Neuronal stem cell (in vitro differentiated cells): ENCODE measurements around the gene FRAS1.

Experiments
- DNase-seq: peaks from one replicate; pipeline ENCODE4 v3.0.0-alpha.2; 2013; ENCODE audit warnings: low spot score
- H2AFZ ChIP-seq: one replicate; pipeline ENCODE4 v1.6.1; 2013; ENCODE audit warnings: mild to moderate bottlenecking, low read length, inconsistent platforms
- H2AK5ac ChIP-seq: 2 replicates; pipeline ENCODE4 v1.6.1; 2013; ENCODE audit warnings: low read depth, mild to moderate bottlenecking, inconsistent platforms, low read length, moderate library complexity, mixed read lengths
- H2BK120ac ChIP-seq: 2 replicates; pipeline ENCODE4 v1.6.1; 2013; ENCODE audit warnings: low read depth, mild to moderate bottlenecking, inconsistent platforms, low read length, moderate library complexity, mixed read lengths
- H2BK12ac ChIP-seq: one replicate; pipeline ENCODE4 v1.6.1; 2013; ENCODE audit warnings: low read length, inconsistent platforms
- H2BK15ac ChIP-seq: 2 replicates; pipeline ENCODE4 v1.6.1; 2013; ENCODE audit warnings: mild to moderate bottlenecking, low read length, inconsistent platforms, mixed read lengths
- H2BK5ac ChIP-seq: one replicate; pipeline ENCODE4 v1.6.1; 2013; ENCODE audit warnings: inconsistent platforms, mild to moderate bottlenecking, low read length, moderate library complexity
- H3K14ac ChIP-seq: one replicate; pipeline ENCODE4 v1.6.1; 2013; ENCODE audit warnings: low read length, inconsistent platforms
- H3K18ac ChIP-seq: 2 replicates; pipeline ENCODE4 v1.6.1; 2013; ENCODE audit warnings: low read length, inconsistent platforms
- H3K23ac ChIP-seq: 2 replicates; pipeline ENCODE4 v1.6.1; 2013; ENCODE audit warnings: low read depth, mild to moderate bottlenecking, mixed read lengths, low read length, inconsistent platforms; ENCODE audit not compliant: poor library complexity
- H3K27ac ChIP-seq: replicated peaks from 3 replicates; pipeline ENCODE4 v1.5.1; 2013; ENCODE audit warnings: low read length, inconsistent platforms
- H3K27me3 ChIP-seq, 3 experiments: 2 replicates each; pipeline ENCODE4 v1.6.1; 2013; ENCODE audit warnings: low read length in 3 of 3, mild to moderate bottlenecking in 2 of 3, inconsistent platforms in 1 of 3, low read depth in 1 of 3, mixed read lengths in 1 of 3, moderate library complexity in 1 of 3; ENCODE audit not compliant: control insufficient read depth in 3 of 3, insufficient read depth in 3 of 3
- H3K36me3 ChIP-seq, 2 donors: replicated peaks in 1 of 2; 2 replicates each; pipeline ENCODE4 v1.6.1; 2013; ENCODE audit warnings: low read length in 2 of 2; ENCODE audit not compliant: control insufficient read depth in 2 of 2, insufficient read depth in 2 of 2
- H3K4ac ChIP-seq: 2 replicates; pipeline ENCODE4 v1.6.1; 2013; ENCODE audit warnings: inconsistent platforms, mild to moderate bottlenecking, low read length, moderate library complexity
- H3K4me1 ChIP-seq, 2 donors: 1 replicate in 1 of 2; 2 replicates in 1 of 2; pipeline ENCODE4 v1.6.1; 2013; ENCODE audit warnings: low read length in 2 of 2, low read depth in 1 of 2; ENCODE audit not compliant: control insufficient read depth in 2 of 2, insufficient read depth in 1 of 2
- H3K4me2 ChIP-seq: one replicate; pipeline ENCODE4 v1.6.1; 2013; ENCODE audit warnings: mild to moderate bottlenecking, low read length, inconsistent platforms; ENCODE audit not compliant: insufficient read depth, poor library complexity, severe bottlenecking
- H3K4me3 ChIP-seq, 2 donors: 2 replicates each; pipeline ENCODE4 v1.5.1; 2013; ENCODE audit warnings: low read length in 2 of 2, mild to moderate bottlenecking in 2 of 2, inconsistent platforms in 1 of 2, moderate library complexity in 1 of 2
- H3K79me1 ChIP-seq: one replicate; pipeline ENCODE4 v1.6.1; 2013; ENCODE audit warnings: low read depth, mild to moderate bottlenecking, inconsistent platforms, low read length, moderate library complexity
- H3K9ac ChIP-seq: one replicate; pipeline ENCODE4 v1.6.1; 2013; ENCODE audit warnings: mild to moderate bottlenecking, low read depth, low read length, inconsistent platforms; ENCODE audit not compliant: poor library complexity
- H3K9me3 ChIP-seq, 2 donors: replicated peaks in 1 of 2; 2 replicates each; pipeline versions ENCODE3 to v1.6.1; 2013; ENCODE audit warnings: low read length in 2 of 2, mild to moderate bottlenecking in 2 of 2, inconsistent platforms in 1 of 2, low read depth in 1 of 2, mixed read lengths in 1 of 2, moderate library complexity in 1 of 2; ENCODE audit not compliant: control insufficient read depth in 2 of 2, insufficient read depth in 1 of 2
- H4K8ac ChIP-seq: one replicate; pipeline ENCODE4 v1.6.1; 2013; ENCODE audit warnings: low read depth, mild to moderate bottlenecking, inconsistent platforms, low read length, moderate library complexity
- H4K91ac ChIP-seq: one replicate; pipeline ENCODE4 v1.6.1; 2013; ENCODE audit warnings: low read length, low read depth, mild to moderate bottlenecking, inconsistent platforms; ENCODE audit not compliant: poor library complexity
- WGBS, 2 donors: extraction: QIAGEN DNeasy Blood & Tissue Kit; methylation state at CpG; one replicate each; pipeline ENCODE4 v1.1.7; 2013; ENCODE audit warnings: missing lambda C conversion rate in 2 of 2, mixed read lengths in 1 of 2; ENCODE audit not compliant: insufficient read length in 2 of 2, insufficient replicate concordance in 1 of 2; ENCODE audit errors: extremely low coverage in 2 of 2; 5-methylcytosine and 5-hydroxymethylcytosine counted together

The FRAS1 gene

GRCh38 chr4:78057600-78058550, 752 bp downstream of the FRAS1 start:
- Histone ChIP-seq H3K4me3 (peak overlapping the region; percentile 68 to 88), H3K9ac (peak overlapping the region; percentile 96), H3K27ac (peak overlapping the region; percentile 96), H3K18ac (peak overlapping the region; percentile 92), H4K8ac (no peak overlapping the region), H3K27me3 (peaks cover 0 to 11% (median 2%) of the 10 kb centered on the region in 3 experiments), H2BK120ac (no peak overlapping the region), H3K79me1 (no peaks in the 10 kb centered on the region), H3K36me3 (no peaks in the 10 kb centered on the region), H2AFZ (peak overlapping the region; percentile 96), H2BK12ac (no peak overlapping the region), H3K4me2 (peak overlapping the region; percentile 91), H2BK5ac (peak overlapping the region; percentile 96), H2BK15ac (no peak overlapping the region), H3K23ac (peak overlapping the region; percentile 5), H3K4me1 (peaks cover 3% of the 10 kb centered on the region in 2 donors), H3K4ac (no peak overlapping the region), H2AK5ac (peak overlapping the region; percentile 51), H3K9me3 (no peaks in the 10 kb centered on the region), H4K91ac (no peak overlapping the region), H3K14ac (no peak overlapping the region)
- peak; percentile 50 for DNase-seq
- WGBS, 2 donors, result no CpG with 5 or more reads among the region's 56 CpGs

DNA sequence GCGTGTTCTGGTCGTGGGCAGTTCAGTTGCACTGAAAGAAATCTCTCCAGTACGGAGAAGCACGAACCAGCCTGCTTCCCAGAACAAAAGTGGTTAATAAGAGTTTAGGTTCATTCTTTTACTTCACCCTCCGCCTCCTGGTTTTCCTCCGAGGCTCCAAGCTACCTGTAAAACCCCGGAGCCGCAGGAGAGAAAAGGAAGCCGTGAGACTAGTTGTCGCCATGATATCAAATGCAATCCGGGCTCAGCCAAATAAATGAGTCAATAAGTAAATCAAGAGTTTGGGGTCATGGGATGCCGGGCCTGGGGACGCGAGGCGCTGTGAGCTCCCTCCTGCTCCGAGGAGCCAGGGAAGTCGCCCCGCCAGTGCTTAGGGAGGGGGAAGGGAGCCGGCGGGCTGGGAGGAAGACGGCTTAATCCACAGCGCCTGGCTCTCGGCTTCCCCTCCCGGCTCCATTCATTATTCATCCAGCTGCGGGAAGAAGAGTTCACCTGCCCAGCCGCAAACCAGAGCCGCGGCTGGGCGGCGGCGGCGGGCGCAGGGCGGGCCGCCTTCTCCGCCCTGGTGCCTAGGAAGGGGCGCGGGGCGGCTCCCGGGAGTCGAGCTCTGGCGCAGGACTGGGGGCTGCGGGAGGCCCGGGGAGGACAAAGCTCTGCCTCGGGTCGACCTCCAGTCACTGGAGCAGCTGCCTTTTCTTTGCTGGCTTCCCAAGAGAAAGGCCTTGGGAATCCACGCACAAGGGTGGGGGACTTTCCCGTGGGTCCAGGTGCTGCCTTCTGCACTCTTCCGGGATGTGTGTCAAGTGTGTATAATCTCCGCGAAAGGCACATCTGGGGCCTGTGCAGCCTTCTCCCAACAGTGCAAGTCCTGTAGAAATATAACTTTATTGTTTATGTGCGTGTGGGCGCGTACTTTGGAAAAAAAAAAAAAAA, 1.7 kb downstream of the FRAS1 start:
- H2BK5ac ChIP-seq, result peak overlapping the region; percentile 45
- no peak overlapping the region for H2BK15ac ChIP-seq
- H3K36me3 ChIP-seq, result no peaks in the 10 kb centered on the region
- no peak overlapping the region for H4K8ac ChIP-seq
- no CpG with 5 or more reads among the region's 54 CpGs for WGBS, 2 donors
- no peaks in the 10 kb centered on the region for H3K9me3 ChIP-seq
- peak overlapping the region; percentile 95 for H3K18ac ChIP-seq
- H3K27ac ChIP-seq, result no peak overlapping the region
- H4K91ac ChIP-seq, result no peak overlapping the region
- no peak overlapping the region for H2BK120ac ChIP-seq
- H3K4ac ChIP-seq, result no peak overlapping the region
- H3K4me3 ChIP-seq, result peak overlapping the region; percentile 68 to 88
- H2BK12ac ChIP-seq, result no peak overlapping the region
- H3K27me3 ChIP-seq, result peaks cover 0 to 4% (median 0%) of the 10 kb centered on the region in 3 experiments
- H3K14ac ChIP-seq, result peak overlapping the region; percentile 65
- no peaks in the 10 kb centered on the region for H3K79me1 ChIP-seq
- H3K23ac ChIP-seq, result no peak overlapping the region
- peak overlapping the region; percentile 96 for H2AFZ ChIP-seq
- peak; percentile 65 for DNase-seq
- peak overlapping the region; percentile 91 for H3K4me2 ChIP-seq
- peak overlapping the region; percentile 87 for H3K9ac ChIP-seq
- H2AK5ac ChIP-seq, result no peak overlapping the region
- H3K4me1 ChIP-seq, result peaks cover 3% of the 10 kb centered on the region in 2 donors

GRCh38 chr4:78059524-78059889, 2.4 kb downstream of the FRAS1 start:
- H2BK5ac ChIP-seq, result no peak overlapping the region
- WGBS, 2 donors, result no CpG with 5 or more reads among the region's 7 CpGs
- no peak overlapping the region for H3K23ac ChIP-seq
- peak; percentile 72 for DNase-seq
- H3K9ac ChIP-seq, result no peak overlapping the region
- no peak overlapping the region for H3K14ac ChIP-seq
- peak overlapping the region; percentile 96 for H2AFZ ChIP-seq
- H3K4me1 ChIP-seq, result peaks cover 3% of the 10 kb centered on the region in 2 donors
- H3K9me3 ChIP-seq, result no peaks in the 10 kb centered on the region
- no peak overlapping the region for H2BK12ac ChIP-seq
- no peak overlapping the region for H2AK5ac ChIP-seq
- no peaks in the 10 kb centered on the region for H3K79me1 ChIP-seq
- H3K4me2 ChIP-seq, result peak overlapping the region; percentile 91
- H3K36me3 ChIP-seq, result no peaks in the 10 kb centered on the region
- no peak overlapping the region for H3K4ac ChIP-seq
- no peak overlapping the region for H4K91ac ChIP-seq
- no peak overlapping the region for H2BK120ac ChIP-seq
- H3K18ac ChIP-seq, result no peak overlapping the region
- no peak overlapping the region for H2BK15ac ChIP-seq
- H3K27ac ChIP-seq, result no peak overlapping the region
- no peaks in the 10 kb centered on the region for H3K27me3 ChIP-seq
- H4K8ac ChIP-seq, result no peak overlapping the region
- H3K4me3 ChIP-seq, result peak overlapping the region; percentile 68 to 88
